Neural cell (in vitro differentiated cells): ENCODE measurements around the gene ARHGEF17. TPM values are rescaled to one million over a fixed set of nuclear protein-coding genes. Genes with fewer than 3 reads are reported as not detected.

Experiments used
- H2AFZ ChIP-seq: fragments of 200-600, 300-800 bp; sonication (generic), shearing (Covaris generic); 2 replicates; pipeline ENCODE4 v1.6.0; 2014; ENCODE audit warnings: low read depth, mild to moderate bottlenecking, antibody characterized with exemption, low read length, moderate library complexity
- H3F3A ChIP-seq: fragments of 200-600 bp; shearing (Covaris generic); 2 replicates; pipeline ENCODE4 v1.6.1; 2016; ENCODE audit warnings: mild to moderate bottlenecking, moderate library complexity, mixed read lengths, antibody characterized with exemption, low read length; ENCODE audit not compliant: insufficient read depth, poor library complexity, severe bottlenecking
- H3K27ac ChIP-seq: fragments of 200-600, 300-800 bp; sonication (generic), shearing (Covaris generic); 2 replicates; pipeline ENCODE4 v1.5.1; 2014; ENCODE audit warnings: mild to moderate bottlenecking, low read length, moderate library complexity
- H3K27me3 ChIP-seq: fragments of 300-800, 200-600 bp; sonication (generic), shearing (Covaris generic); 2 replicates; pipeline ENCODE4 v1.6.0; 2014; ENCODE audit warnings: mild to moderate bottlenecking, low read depth, low read length, moderate library complexity; ENCODE audit not compliant: insufficient read depth
- H3K36me3 ChIP-seq: fragments of 300-800, 200-600 bp; sonication (generic), shearing (Covaris generic); 2 replicates; pipeline ENCODE4 v1.5.1; 2014; ENCODE audit warnings: mild to moderate bottlenecking, antibody characterized with exemption, low read length, moderate library complexity; ENCODE audit not compliant: insufficient read depth
- H3K4me2 ChIP-seq: fragments of 300-800, 200-600 bp; sonication (generic), shearing (Covaris generic); 2 replicates; pipeline ENCODE4 v1.6.0; 2014; ENCODE audit warnings: mild to moderate bottlenecking, low read length
- H3K4me3 ChIP-seq: fragments of 300-800, 200-600 bp; sonication (generic), shearing (Covaris generic); 2 replicates; pipeline ENCODE4 v1.5.1; 2014; ENCODE audit warnings: mild to moderate bottlenecking, low read length, moderate library complexity
- H3K79me2 ChIP-seq: fragments of 200-600 bp; shearing (Covaris generic); replicated peaks from 2 replicates; pipeline ENCODE4 v1.6.0; 2014; ENCODE audit warnings: mild to moderate bottlenecking, low read length, moderate library complexity; ENCODE audit not compliant: insufficient read depth
- H3K9ac ChIP-seq: fragments of 300-800, 200-600 bp; sonication (generic), shearing (Covaris generic); 2 replicates; pipeline ENCODE4 v1.6.1; 2016; ENCODE audit warnings: mild to moderate bottlenecking, low read length, mixed read lengths
- H3K9me2 ChIP-seq: fragments of 200-600 bp; shearing (Covaris generic); 2 replicates; pipeline ENCODE4 v1.6.1; 2016; ENCODE audit warnings: mild to moderate bottlenecking, low read length, mixed read lengths; ENCODE audit not compliant: insufficient read depth
- H3K9me3 ChIP-seq: fragments of 200-600, 300-800 bp; sonication (generic), shearing (Covaris generic); 2 replicates; pipeline ENCODE4 v1.6.1; 2016; ENCODE audit warnings: mild to moderate bottlenecking, mixed run types, low read length, moderate library complexity, mixed read lengths
- H4K20me1 ChIP-seq: fragments of 200-600 bp; shearing (Covaris generic); 2 replicates; pipeline ENCODE4 v1.6.1; 2016; ENCODE audit warnings: mild to moderate bottlenecking, mixed run types; ENCODE audit not compliant: insufficient read depth
- EP300 ChIP-seq: fragments of 450-650 bp; conservative IDR thresholded peaks from 2 replicates; pipeline ENCODE4 v1.6.1; 2014; ENCODE audit warnings: antibody characterized with exemption, mild to moderate bottlenecking, moderate library complexity; ENCODE audit not compliant: poor library complexity, severe bottlenecking
- EZH2 ChIP-seq: fragments of 200-600, 300-800 bp; shearing (Covaris generic), sonication (generic); IDR thresholded peaks from 2 replicates; pipeline ENCODE4 v1.6.1; 2014; ENCODE audit warnings: antibody characterized with exemption, low read length, borderline replicate concordance, mild to moderate bottlenecking; ENCODE audit not compliant: insufficient read depth, poor library complexity, severe bottlenecking
- MXI1 ChIP-seq: fragments of 450-650 bp; conservative IDR thresholded peaks from 2 replicates; pipeline ENCODE4 v1.6.1; 2014; ENCODE audit warnings: antibody characterized with exemption, mild to moderate bottlenecking; ENCODE audit not compliant: poor library complexity, severe bottlenecking
- POLR2AphosphoS5 ChIP-seq: IDR thresholded peaks from 2 replicates; pipeline ENCODE4 v1.6.1; 2012
- RAD21 ChIP-seq: fragments of 450-650 bp; conservative IDR thresholded peaks from 2 replicates; pipeline ENCODE4 v1.6.1; 2014; ENCODE audit warnings: antibody characterized with exemption, mild to moderate bottlenecking, moderate library complexity
- SMC3 ChIP-seq: fragments of 450-650 bp; conservative IDR thresholded peaks from 2 replicates; pipeline ENCODE4 v1.6.1; 2014; ENCODE audit warnings: antibody characterized with exemption, mild to moderate bottlenecking, moderate library complexity; ENCODE audit not compliant: poor library complexity
- TAF1 ChIP-seq: IDR thresholded peaks from 2 replicates; pipeline ENCODE4 v1.6.1; 2012; ENCODE audit warnings: low read depth
- polyA plus RNA-seq: library from polyadenylated mRNA; depleted of rRNA; stranded (reverse); fragments of >200 nt; gene quantifications from 2 replicates; pipeline ENCODE4 v1.2.3, GENCODE V29; 2014
- TF ChIP-seq, protein P1 (sequence below): IDR thresholded peaks from 2 replicates; pipeline ENCODE4 v1.6.1; 2012; ENCODE audit warnings: borderline replicate concordance
- TF ChIP-seq, protein P2 (sequence below): fragments of 450-650 bp; IDR thresholded peaks from 2 replicates; pipeline ENCODE4 v1.5.1; 2014; ENCODE audit warnings: antibody characterized with exemption, mild to moderate bottlenecking, moderate library complexity; ENCODE audit not compliant: poor library complexity, severe bottlenecking

ARHGEF17 gene
- polyA plus RNA-seq, 1 donor from 2014 or later = 7.9 TPM

DNA sequence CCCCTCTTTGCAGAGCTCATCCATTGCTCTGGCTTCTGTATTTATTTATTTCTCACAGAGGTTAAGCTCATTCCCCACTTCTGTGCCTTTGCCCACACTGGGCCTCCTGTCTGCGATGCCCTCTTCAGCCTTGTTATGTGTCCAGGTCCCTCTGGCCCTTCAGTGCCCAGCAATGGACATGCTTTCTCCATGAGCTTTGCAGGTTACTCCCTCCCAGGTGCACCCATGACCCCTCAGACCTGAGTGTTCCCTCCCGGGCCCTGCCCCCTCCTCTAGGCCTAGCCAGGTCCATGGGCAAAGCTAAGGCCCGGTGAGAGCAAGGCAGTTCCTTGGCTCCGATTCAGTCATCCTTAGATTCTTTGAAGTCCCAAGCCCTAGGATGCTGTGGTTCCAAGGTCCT is 17.5 kb upstream of the ARHGEF17 start:
- no peaks in the 10 kb centered on the region for H3K9me2 ChIP-seq
- no peaks in the 10 kb centered on the region for H3K9me3 ChIP-seq
- H4K20me1 ChIP-seq = no peaks in the 10 kb centered on the region
- H3K36me3 ChIP-seq = no peaks in the 10 kb centered on the region
- no peak for TF ChIP-seq RAD21
- no peak for TF ChIP-seq SMC3
- H2AFZ ChIP-seq = no peak overlapping the region
- H3K79me2 ChIP-seq = no peaks in the 10 kb centered on the region
- no peak overlapping the region for H3K4me2 ChIP-seq
- H3K4me3 ChIP-seq = no peak overlapping the region
- H3K27me3 ChIP-seq = no peaks in the 10 kb centered on the region
- H3K27ac ChIP-seq = no peak overlapping the region
- H3F3A ChIP-seq = no peaks in the 10 kb centered on the region
- no peak overlapping the region for H3K9ac ChIP-seq

DNA sequence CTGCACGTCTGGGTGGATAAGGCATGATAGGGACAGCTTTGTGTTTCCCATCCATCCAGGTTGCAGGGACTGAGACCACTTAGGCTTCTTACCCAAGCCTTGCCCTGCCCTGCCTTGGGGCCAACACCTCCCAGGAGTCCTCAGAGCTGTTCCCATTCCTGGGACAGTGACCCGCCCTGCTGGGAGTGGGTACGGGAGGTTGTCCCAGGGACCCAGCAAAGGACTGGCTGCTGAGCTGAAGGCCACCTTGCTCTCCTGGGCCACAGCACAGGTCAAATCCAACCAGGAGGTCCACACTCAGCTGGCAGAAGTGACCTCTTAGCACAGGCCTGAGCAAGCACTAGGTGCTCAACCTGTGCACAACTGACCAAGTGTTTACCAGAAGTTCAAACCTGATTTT is 16.9 kb upstream of the ARHGEF17 start:
- TF ChIP-seq EP300 = no peak
- TF ChIP-seq, protein P1, sequence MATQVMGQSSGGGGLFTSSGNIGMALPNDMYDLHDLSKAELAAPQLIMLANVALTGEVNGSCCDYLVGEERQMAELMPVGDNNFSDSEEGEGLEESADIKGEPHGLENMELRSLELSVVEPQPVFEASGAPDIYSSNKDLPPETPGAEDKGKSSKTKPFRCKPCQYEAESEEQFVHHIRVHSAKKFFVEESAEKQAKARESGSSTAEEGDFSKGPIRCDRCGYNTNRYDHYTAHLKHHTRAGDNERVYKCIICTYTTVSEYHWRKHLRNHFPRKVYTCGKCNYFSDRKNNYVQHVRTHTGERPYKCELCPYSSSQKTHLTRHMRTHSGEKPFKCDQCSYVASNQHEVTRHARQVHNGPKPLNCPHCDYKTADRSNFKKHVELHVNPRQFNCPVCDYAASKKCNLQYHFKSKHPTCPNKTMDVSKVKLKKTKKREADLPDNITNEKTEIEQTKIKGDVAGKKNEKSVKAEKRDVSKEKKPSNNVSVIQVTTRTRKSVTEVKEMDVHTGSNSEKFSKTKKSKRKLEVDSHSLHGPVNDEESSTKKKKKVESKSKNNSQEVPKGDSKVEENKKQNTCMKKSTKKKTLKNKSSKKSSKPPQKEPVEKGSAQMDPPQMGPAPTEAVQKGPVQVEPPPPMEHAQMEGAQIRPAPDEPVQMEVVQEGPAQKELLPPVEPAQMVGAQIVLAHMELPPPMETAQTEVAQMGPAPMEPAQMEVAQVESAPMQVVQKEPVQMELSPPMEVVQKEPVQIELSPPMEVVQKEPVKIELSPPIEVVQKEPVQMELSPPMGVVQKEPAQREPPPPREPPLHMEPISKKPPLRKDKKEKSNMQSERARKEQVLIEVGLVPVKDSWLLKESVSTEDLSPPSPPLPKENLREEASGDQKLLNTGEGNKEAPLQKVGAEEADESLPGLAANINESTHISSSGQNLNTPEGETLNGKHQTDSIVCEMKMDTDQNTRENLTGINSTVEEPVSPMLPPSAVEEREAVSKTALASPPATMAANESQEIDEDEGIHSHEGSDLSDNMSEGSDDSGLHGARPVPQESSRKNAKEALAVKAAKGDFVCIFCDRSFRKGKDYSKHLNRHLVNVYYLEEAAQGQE = no peak
- TF ChIP-seq EZH2 = no peak
- no peaks in the 10 kb centered on the region for H3F3A ChIP-seq
- H3K9me3 ChIP-seq = no peaks in the 10 kb centered on the region

DNA sequence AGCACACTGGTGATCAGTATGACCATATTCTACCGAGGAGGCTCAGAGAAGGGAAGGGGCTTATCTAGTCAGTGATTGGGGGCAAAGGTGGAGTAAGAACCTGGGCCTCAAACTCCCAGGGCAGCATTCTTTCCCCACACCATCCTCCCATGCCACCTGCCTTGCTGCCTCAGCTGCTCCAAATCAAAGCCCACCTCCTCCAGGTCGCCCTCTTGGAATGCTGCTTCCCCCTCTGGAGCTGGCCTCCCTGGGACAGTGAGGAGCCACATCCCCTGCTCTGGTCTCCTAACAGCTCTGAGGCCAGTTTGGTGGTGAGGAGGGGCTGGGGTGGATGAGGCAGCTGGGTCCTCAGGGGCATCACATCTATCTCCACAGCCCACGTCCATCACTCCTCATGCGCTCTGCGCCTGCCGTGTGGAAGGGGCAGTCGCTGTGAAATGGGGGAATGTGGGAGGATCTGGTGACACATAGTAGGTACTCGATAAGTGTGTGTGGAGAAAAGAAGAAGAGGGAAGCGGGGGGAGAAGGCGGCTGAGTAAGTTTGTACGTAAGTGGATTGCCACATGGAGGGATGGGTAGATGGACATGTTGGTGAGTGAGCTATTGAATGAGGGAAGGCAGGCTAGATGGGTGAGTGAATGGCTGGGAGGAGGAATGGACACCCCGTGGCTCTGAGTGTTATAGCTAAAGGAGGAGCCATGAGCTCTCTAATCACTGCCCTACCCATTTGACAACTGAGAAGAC is 16.1 kb upstream of the ARHGEF17 start:
- H3F3A ChIP-seq = no peaks in the 10 kb centered on the region
- no peaks in the 10 kb centered on the region for H4K20me1 ChIP-seq
- H3K4me2 ChIP-seq = no peak overlapping the region
- H3K27ac ChIP-seq = no peak overlapping the region
- no peak overlapping the region for H2AFZ ChIP-seq
- H3K27me3 ChIP-seq = no peaks in the 10 kb centered on the region
- no peak overlapping the region for H3K9ac ChIP-seq
- H3K9me2 ChIP-seq = no peaks in the 10 kb centered on the region
- H3K4me3 ChIP-seq = no peak overlapping the region
- H3K79me2 ChIP-seq = no peaks in the 10 kb centered on the region
- TF ChIP-seq RAD21 (no peak), EZH2 (no peak), POLR2AphosphoS5 (no peak), TAF1 (no peak), MXI1 (no peak), EP300 (no peak), SMC3 (no peak)
- TF ChIP-seq, protein P2, sequence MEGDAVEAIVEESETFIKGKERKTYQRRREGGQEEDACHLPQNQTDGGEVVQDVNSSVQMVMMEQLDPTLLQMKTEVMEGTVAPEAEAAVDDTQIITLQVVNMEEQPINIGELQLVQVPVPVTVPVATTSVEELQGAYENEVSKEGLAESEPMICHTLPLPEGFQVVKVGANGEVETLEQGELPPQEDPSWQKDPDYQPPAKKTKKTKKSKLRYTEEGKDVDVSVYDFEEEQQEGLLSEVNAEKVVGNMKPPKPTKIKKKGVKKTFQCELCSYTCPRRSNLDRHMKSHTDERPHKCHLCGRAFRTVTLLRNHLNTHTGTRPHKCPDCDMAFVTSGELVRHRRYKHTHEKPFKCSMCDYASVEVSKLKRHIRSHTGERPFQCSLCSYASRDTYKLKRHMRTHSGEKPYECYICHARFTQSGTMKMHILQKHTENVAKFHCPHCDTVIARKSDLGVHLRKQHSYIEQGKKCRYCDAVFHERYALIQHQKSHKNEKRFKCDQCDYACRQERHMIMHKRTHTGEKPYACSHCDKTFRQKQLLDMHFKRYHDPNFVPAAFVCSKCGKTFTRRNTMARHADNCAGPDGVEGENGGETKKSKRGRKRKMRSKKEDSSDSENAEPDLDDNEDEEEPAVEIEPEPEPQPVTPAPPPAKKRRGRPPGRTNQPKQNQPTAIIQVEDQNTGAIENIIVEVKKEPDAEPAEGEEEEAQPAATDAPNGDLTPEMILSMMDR = no peak
- TF ChIP-seq, protein P1 = no peak
- no peaks in the 10 kb centered on the region for H3K9me3 ChIP-seq
- H3K36me3 ChIP-seq = no peaks in the 10 kb centered on the region

More for the DNA sequence above, 16.9 kb upstream of the ARHGEF17 start:
- Histone ChIP-seq H3K36me3 (no peaks in the 10 kb centered on the region), H3K79me2 (no peaks in the 10 kb centered on the region), H3K27ac (no peak overlapping the region), H3K9ac (no peak overlapping the region), H2AFZ (no peak overlapping the region), H4K20me1 (no peaks in the 10 kb centered on the region), H3K27me3 (no peaks in the 10 kb centered on the region), H3K4me2 (no peak overlapping the region), H3K9me2 (no peaks in the 10 kb centered on the region), H3K4me3 (no peak overlapping the region)
